Activated T-cell treated with anti-CD3 and anti-CD28 coated beads, Interleukin-2, amount 50 U/mL, for 72 hours (primary cell): ENCODE measurements around the gene RNF11. TPM values are rescaled to one million over a fixed set of nuclear protein-coding genes. Genes with fewer than 3 reads are reported as not detected.

Source experiments
- ATAC-seq, 2 donors: fragments of 150-1000 bp; cut with Tn5 transposase; replicated peaks in 1 of 2; 2 replicates each; pipeline ENCODE4 v1.10.0; 2021; ENCODE audit warnings: moderate library complexity in 2 of 2, mild to moderate bottlenecking in 1 of 2
- DNase-seq, 2 donors: peaks; one replicate each; pipeline ENCODE4 v3.0.0; 2021 to 2022; ENCODE audit warnings: mixed read lengths in 1 of 2
- H3K27ac Mint-ChIP-seq: one replicate; pipeline ENCODE4 v1.8.0; 2022; ENCODE audit warnings: mild to moderate bottlenecking, moderate library complexity, mixed read lengths
- H3K27me3 Mint-ChIP-seq: one replicate; pipeline ENCODE4 v1.8.0; 2022; ENCODE audit warnings: low read depth, mixed read lengths
- H3K36me3 Mint-ChIP-seq, 2 donors: one replicate each; pipeline ENCODE4 v1.8.0; 2022; ENCODE audit warnings: mixed read lengths in 2 of 2, mild to moderate bottlenecking in 1 of 2; ENCODE audit not compliant: insufficient read depth in 2 of 2
- H3K4me1 Mint-ChIP-seq: one replicate; pipeline ENCODE4 v1.8.0; 2022; ENCODE audit warnings: low read depth, mixed read lengths
- H3K4me3 Mint-ChIP-seq, 2 donors: one replicate each; pipeline ENCODE4 v1.8.0; 2022; ENCODE audit warnings: mild to moderate bottlenecking in 2 of 2, mixed read lengths in 2 of 2, moderate library complexity in 2 of 2
- H3K9me3 Mint-ChIP-seq, 2 donors: one replicate each; pipeline ENCODE4 v1.8.0; 2022; ENCODE audit warnings: mixed read lengths in 2 of 2
- total RNA-seq, 2 donors: library from RNA; stranded (reverse); gene quantifications; one replicate each; pipeline ENCODE4 v1.2.3, GENCODE V29; 2022

The RNF11 gene
- total RNA-seq, 2 donors from 2014 or later = 23.7 to 28.0 TPM

GRCh38 chr1:51320967-51321923, 85.2 kb downstream of the RNF11 start:
- DNase-seq = no peak
- peaks cover 0 to 2% of the 10 kb centered on the region in 2 donors for H3K9me3 Mint-ChIP-seq
- H3K36me3 Mint-ChIP-seq = no peaks in the 10 kb centered on the region
- H3K4me3 Mint-ChIP-seq = no peak overlapping the region
- peaks cover 3% of the 10 kb centered on the region for H3K4me1 Mint-ChIP-seq
- H3K27me3 Mint-ChIP-seq = peaks cover 10% of the 10 kb centered on the region
- no peak for ATAC-seq
- no peak overlapping the region for H3K27ac Mint-ChIP-seq

GRCh38 chr1:51321924-51322280, 85.8 kb downstream of the RNF11 start:
- H3K4me1 Mint-ChIP-seq = no peaks in the 10 kb centered on the region
- H3K4me3 Mint-ChIP-seq = no peak overlapping the region
- peaks cover 10% of the 10 kb centered on the region for H3K27me3 Mint-ChIP-seq
- peaks cover 0 to 2% of the 10 kb centered on the region in 2 donors for H3K9me3 Mint-ChIP-seq
- DNase-seq = no peak
- no peak for ATAC-seq
- no peaks in the 10 kb centered on the region for H3K36me3 Mint-ChIP-seq
- no peak overlapping the region for H3K27ac Mint-ChIP-seq

- Mint-ChIP-seq H3K4me3 (no peak overlapping the region), H3K36me3 (no peaks in the 10 kb centered on the region), H3K4me1 (no peaks in the 10 kb centered on the region), H3K9me3 (peaks cover 0 to 2% of the 10 kb centered on the region in 2 donors), H3K27ac (no peak overlapping the region), H3K27me3 (peaks cover 16% of the 10 kb centered on the region)
- no peak for DNase-seq
- no peak for ATAC-seq
Measured at GRCh38 chr1:51322417-51323101, 86.5 kb downstream of the RNF11 start.

Other genes starting within 250 kb of the RNF11 start
- gene C1orf185, start 134.0 kb upstream of the RNF11 start, total RNA-seq = not detected
- under 1 TPM; 0.51 to 0.77 TPM for gene TTC39A, start 94.3 kb downstream of the RNF11 start, total RNA-seq